Measurements from ENCODE around the gene RBM47.

The RBM47 gene

GRCh38 chr4:40380647-40381046 is 249.0 kb downstream of the RBM47 start:
- DNase-seq (ENCODE audit: extremely low spot score): no peak
- POLR2A ChIA-PET: no interaction called here
- CTCF ChIA-PET: no interaction called here
- TF ChIP-seq FOXA1 (IDR thresholded peaks at IDR 0.05): no peak
- TF ChIP-seq NFRKB (IDR thresholded peaks at IDR 0.05): no peak
- TF ChIP-seq ARNT (IDR thresholded peaks at IDR 0.05): no peak
- TF ChIP-seq FOXK2 (IDR thresholded peaks at IDR 0.05): no peak
- no peak for TF ChIP-seq ELF4 (IDR thresholded peaks at IDR 0.05)
- TF ChIP-seq L3MBTL2 (conservative IDR thresholded peaks at IDR 0.05): no peak
- TF ChIP-seq TARDBP (IDR thresholded peaks at IDR 0.05): no peak
- no peak for TF ChIP-seq PKNOX1 (IDR thresholded peaks at IDR 0.05)
- no peak for TF ChIP-seq FOXM1 (IDR thresholded peaks at IDR 0.05; ENCODE audit: borderline replicate concordance)
- no peak for TF ChIP-seq HDGF (IDR thresholded peaks at IDR 0.05; ENCODE audit: borderline replicate concordance)
- no peak for TF ChIP-seq ZNF384 (IDR thresholded peaks at IDR 0.05)
- no peak for TF ChIP-seq LEF1 (IDR thresholded peaks at IDR 0.05; ENCODE audit: borderline replicate concordance)
- no peak for TF ChIP-seq SP1 (IDR thresholded peaks at IDR 0.05)
- TF ChIP-seq CTBP1 (IDR thresholded peaks at IDR 0.05; ENCODE audit: borderline replicate concordance): no peak
- TF ChIP-seq SUZ12 (IDR thresholded peaks at IDR 0.05): no peak
- TF ChIP-seq BHLHE40 (IDR thresholded peaks at IDR 0.05; ENCODE audit: borderline replicate concordance): no peak

GRCh38 chr4:40379248-40379647 is 250.4 kb downstream of the RBM47 start:
- TF ChIP-seq SUZ12 (IDR thresholded peaks at IDR 0.05) (no peak), PKNOX1 (IDR thresholded peaks at IDR 0.05) (no peak), NFRKB (IDR thresholded peaks at IDR 0.05) (no peak), FOXA1 (IDR thresholded peaks at IDR 0.05) (no peak), FOXK2 (IDR thresholded peaks at IDR 0.05) (no peak), L3MBTL2 (conservative IDR thresholded peaks at IDR 0.05) (no peak), ARNT (IDR thresholded peaks at IDR 0.05) (no peak), LEF1 (IDR thresholded peaks at IDR 0.05; ENCODE audit: borderline replicate concordance) (no peak), ELF4 (IDR thresholded peaks at IDR 0.05) (no peak), ZNF384 (IDR thresholded peaks at IDR 0.05) (no peak), SP1 (IDR thresholded peaks at IDR 0.05) (no peak), HDGF (IDR thresholded peaks at IDR 0.05; ENCODE audit: borderline replicate concordance) (no peak)
- DNase-seq (ENCODE audit: extremely low spot score): no peak
- ChIA-PET POLR2A (no interaction called here), CTCF (no interaction called here)

GRCh38 chr4:40378619-40379018 is 251.0 kb downstream of the RBM47 start:
- TF ChIP-seq LEF1 (IDR thresholded peaks at IDR 0.05; ENCODE audit: borderline replicate concordance) (no peak), NFRKB (IDR thresholded peaks at IDR 0.05) (no peak), BHLHE40 (IDR thresholded peaks at IDR 0.05; ENCODE audit: borderline replicate concordance) (no peak), PKNOX1 (IDR thresholded peaks at IDR 0.05) (no peak), CTBP1 (IDR thresholded peaks at IDR 0.05; ENCODE audit: borderline replicate concordance) (no peak), L3MBTL2 (conservative IDR thresholded peaks at IDR 0.05) (no peak), FOXA1 (IDR thresholded peaks at IDR 0.05) (no peak), ELF4 (IDR thresholded peaks at IDR 0.05) (no peak)
- no peak for DNase-seq (ENCODE audit: extremely low spot score)
- CTCF ChIA-PET: no interaction called here
- POLR2A ChIA-PET: no interaction called here

GRCh38 chr4:40377512-40378365 is 251.9 kb downstream of the RBM47 start:
- no peak for DNase-seq (ENCODE audit: extremely low spot score)
- ChIA-PET CTCF (interaction anchor here (0.7 kb wide), 1 partner anchor 17 kb away, joined by 3 read pairs; no protein-coding TSS in a partner anchor), POLR2A (no interaction called here)
- no peak for TF ChIP-seq NFRKB (IDR thresholded peaks at IDR 0.05)
- TF ChIP-seq CTBP1 (IDR thresholded peaks at IDR 0.05; ENCODE audit: borderline replicate concordance): no peak
- no peak for TF ChIP-seq SUZ12 (IDR thresholded peaks at IDR 0.05)

- POLR2A ChIA-PET: no interaction called here
- CTCF ChIA-PET: no interaction called here
- no peak for DNase-seq (ENCODE audit: extremely low spot score)
- TF ChIP-seq TARDBP (IDR thresholded peaks at IDR 0.05): no peak
- no peak for TF ChIP-seq PKNOX1 (IDR thresholded peaks at IDR 0.05)
- TF ChIP-seq FOXK2 (IDR thresholded peaks at IDR 0.05): no peak
- TF ChIP-seq FOXA1 (IDR thresholded peaks at IDR 0.05): no peak
- TF ChIP-seq HDGF (IDR thresholded peaks at IDR 0.05; ENCODE audit: borderline replicate concordance): no peak
- no peak for TF ChIP-seq CTBP1 (IDR thresholded peaks at IDR 0.05; ENCODE audit: borderline replicate concordance)
- no peak for TF ChIP-seq L3MBTL2 (conservative IDR thresholded peaks at IDR 0.05)
- TF ChIP-seq FOXM1 (IDR thresholded peaks at IDR 0.05; ENCODE audit: borderline replicate concordance): no peak
- no peak for TF ChIP-seq LEF1 (IDR thresholded peaks at IDR 0.05; ENCODE audit: borderline replicate concordance)
- TF ChIP-seq SUZ12 (IDR thresholded peaks at IDR 0.05): no peak
- no peak for TF ChIP-seq ELF4 (IDR thresholded peaks at IDR 0.05)
- TF ChIP-seq SP1 (IDR thresholded peaks at IDR 0.05): no peak
- no peak for TF ChIP-seq BHLHE40 (IDR thresholded peaks at IDR 0.05; ENCODE audit: borderline replicate concordance)
- no peak for TF ChIP-seq ZNF384 (IDR thresholded peaks at IDR 0.05)
- TF ChIP-seq ARNT (IDR thresholded peaks at IDR 0.05): no peak
- no peak for TF ChIP-seq NFRKB (IDR thresholded peaks at IDR 0.05)
Measured at GRCh38 chr4:40375620-40376019, 254.0 kb downstream of the RBM47 start.
